GM12891 (cell line): ENCODE data around the gene UFD1.

Experiments used
- POLR2A ChIP-seq: IDR thresholded peaks from 2 replicates; pipeline ENCODE4 v1.6.1; 2011; ENCODE audit warnings: low read depth, low read length, control low read depth
- POLR2AphosphoS5 ChIP-seq: IDR thresholded peaks from 2 replicates; pipeline ENCODE4 v1.6.1; 2011; ENCODE audit warnings: low read depth, low read length, control low read depth

DNA sequence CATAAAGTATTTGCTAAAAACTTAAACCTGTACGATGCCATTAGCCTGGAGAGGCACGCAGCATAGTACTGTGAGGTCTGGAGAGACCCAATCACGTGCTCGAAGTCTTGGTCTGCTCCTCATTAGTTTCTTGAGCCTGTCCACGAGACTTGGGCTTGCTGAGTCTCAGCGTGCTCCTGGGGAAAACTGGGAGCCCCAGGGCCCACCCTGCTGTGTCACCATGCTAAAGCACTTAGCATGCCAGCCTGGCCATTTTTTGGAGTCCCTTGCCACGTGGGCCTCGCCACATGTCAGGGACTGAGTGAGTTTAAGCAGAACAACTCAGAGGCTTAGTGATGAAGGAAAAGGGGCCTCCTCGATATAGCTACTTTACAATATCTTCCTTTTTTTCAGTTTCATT is 3.3 kb upstream of the UFD1 start:
- TF ChIP-seq POLR2AphosphoS5, result no peak
- no peak for TF ChIP-seq POLR2A
